H1 (cell line): Measurements from ENCODE around the gene NFASC. TPM values are rescaled to one million over a fixed set of nuclear protein-coding genes. Genes with fewer than 3 reads are reported as not detected.

Source experiments
- CTCF ChIA-PET: fragments of 300-600 bp; sonication (Branson Sonifier 250); formaldehyde crosslinking; loops from one replicate; lab custom pipeline; 2021; ENCODE audit not compliant: partially characterized antibody; lab: Charles Lee
- POLR2A ChIA-PET: fragments of 300-600 bp; sonication (Branson Sonifier 250); formaldehyde crosslinking; loops from one replicate; lab custom pipeline; 2021; ENCODE audit warnings: inconsistent platforms; ENCODE audit not compliant: partially characterized antibody; lab: Charles Lee
- DNase-seq, 2 experiments: peaks; one replicate each; pipeline versions ENCODE4 v3.0.0 to v3.0.0-alpha.2; 2010 to 2022; ENCODE audit warnings: low spot score in 2 of 2, low read depth in 1 of 2, mixed read lengths in 1 of 2
- FAIRE-seq: peaks from 2 replicates; lab custom pipeline; 2011; peaks lifted over from hg19 to GRCh38; lab: Jason Lieb, UNC
- H2AFZ ChIP-seq: 2 replicates; pipeline ENCODE4 v1.8.1; 2012; ENCODE audit warnings: low read length, inconsistent platforms
- H2AK5ac ChIP-seq: 2 replicates; pipeline ENCODE4 v1.6.1; 2013; ENCODE audit warnings: low read depth, low read length
- H2BK120ac ChIP-seq: replicated peaks from 2 replicates; pipeline ENCODE3; 2013; ENCODE audit warnings: low read depth, low read length, inconsistent platforms
- H2BK12ac ChIP-seq: 2 replicates; pipeline ENCODE4 v1.6.1; 2013; ENCODE audit warnings: low read depth, low read length
- H2BK15ac ChIP-seq: 2 replicates; pipeline ENCODE4 v1.6.1; 2013; ENCODE audit warnings: low read length
- H2BK20ac ChIP-seq: 2 replicates; pipeline ENCODE4 v1.6.1; 2013; ENCODE audit warnings: low read length
- H2BK5ac ChIP-seq: 2 replicates; pipeline ENCODE4 v1.6.1; 2013; ENCODE audit warnings: low read depth, low read length
- H3K14ac ChIP-seq: 2 replicates; pipeline ENCODE4 v1.6.1; 2013; ENCODE audit warnings: inconsistent platforms; ENCODE audit not compliant: insufficient read length
- H3K18ac ChIP-seq: 2 replicates; pipeline ENCODE4 v1.6.1; 2013; ENCODE audit warnings: low read length; ENCODE audit errors: extremely low read depth
- H3K23ac ChIP-seq: 2 replicates; pipeline ENCODE4 v1.6.1; 2013; ENCODE audit warnings: inconsistent platforms; ENCODE audit not compliant: insufficient read length
- H3K23me2 ChIP-seq: 2 replicates; pipeline ENCODE4 v1.6.1; 2013; ENCODE audit warnings: low read depth, low read length
- H3K27ac ChIP-seq: 2 replicates; pipeline ENCODE4 v1.6.1; 2011; ENCODE audit warnings: low read depth, low read length, inconsistent platforms
- H3K27me3 ChIP-seq, 4 experiments: replicated peaks in 1 of 4; 1 replicate in 1 of 4; 2 replicates in 3 of 4; pipeline versions ENCODE4 v1.6.1 to v1.8.1; 2011 to 2013; ENCODE audit warnings: low read length in 3 of 4, mild to moderate bottlenecking in 3 of 4, inconsistent platforms in 2 of 4, mixed read lengths in 2 of 4, moderate library complexity in 1 of 4; ENCODE audit not compliant: control insufficient read depth in 3 of 4, insufficient read depth in 3 of 4; ENCODE audit errors: extremely low read depth in 1 of 4
- H3K36me3 ChIP-seq, 4 experiments: 2 replicates each; pipeline versions ENCODE4 v1.6.1 to v1.8.1; 2011 to 2013; ENCODE audit warnings: mild to moderate bottlenecking in 4 of 4, low read length in 3 of 4, moderate library complexity in 2 of 4, control low read depth in 1 of 4, inconsistent platforms in 1 of 4; ENCODE audit not compliant: insufficient read depth in 4 of 4, control insufficient read depth in 2 of 4
- H3K4ac ChIP-seq: replicated peaks from 2 replicates; pipeline ENCODE3; 2013; ENCODE audit warnings: low read length, low read depth, mixed read lengths, inconsistent platforms; ENCODE audit not compliant: insufficient read length
- H3K4me1 ChIP-seq, 4 experiments: replicated peaks in 1 of 4; 1 replicate in 1 of 4; 2 replicates in 3 of 4; pipeline versions ENCODE4 v1.6.1 to v1.8.1; 2011 to 2013; ENCODE audit warnings: low read length in 3 of 4, inconsistent platforms in 2 of 4, mixed read lengths in 1 of 4; ENCODE audit not compliant: insufficient read depth in 4 of 4, control insufficient read depth in 3 of 4
- H3K4me2 ChIP-seq, 2 experiments: 2 replicates each; pipeline versions ENCODE4 v1.6.1 to v1.8.1; 2011 to 2013; ENCODE audit warnings: low read depth in 2 of 2, low read length in 2 of 2, control low read depth in 1 of 2, inconsistent platforms in 1 of 2, mild to moderate bottlenecking in 1 of 2; ENCODE audit not compliant: insufficient read depth in 1 of 2
- H3K4me3 ChIP-seq, 4 experiments: fragments of 200-600, 300-600 bp in 1 of 4; sonication (generic), shearing (Covaris generic), sonication (Bioruptor Twin) in 1 of 4; 2 replicates each; pipeline versions ENCODE4 v1.5.1 to v1.8.1; 2011 to 2016; ENCODE audit warnings: low read length in 4 of 4, low read depth in 3 of 4, control low read depth in 2 of 4, inconsistent platforms in 2 of 4, mild to moderate bottlenecking in 2 of 4, mixed read lengths in 1 of 4, moderate library complexity in 1 of 4; ENCODE audit not compliant: insufficient read depth in 2 of 4; ENCODE audit errors: extremely low read depth in 1 of 4
- H3K56ac ChIP-seq: replicated peaks from 2 replicates; pipeline ENCODE3; 2013; ENCODE audit warnings: low read depth, mild to moderate bottlenecking, mixed read lengths, low read length, inconsistent platforms; ENCODE audit not compliant: insufficient read length
- H3K79me1 ChIP-seq: 2 replicates; pipeline ENCODE4 v1.6.1; 2013; ENCODE audit warnings: low read depth, low read length, control low read depth
- H3K79me2 ChIP-seq, 2 experiments: 2 replicates each; pipeline versions ENCODE4 v1.6.1 to v1.8.1; 2012 to 2013; ENCODE audit warnings: low read length in 2 of 2, mild to moderate bottlenecking in 2 of 2, inconsistent platforms in 1 of 2; ENCODE audit not compliant: insufficient read depth in 2 of 2, control insufficient read depth in 1 of 2
- H3K9ac ChIP-seq, 4 experiments: replicated peaks in 1 of 4; 1 replicate in 1 of 4; 2 replicates in 3 of 4; pipeline versions ENCODE4 v1.6.1 to v1.8.1; 2011 to 2013; ENCODE audit warnings: low read depth in 3 of 4, low read length in 3 of 4, control low read depth in 2 of 4, mild to moderate bottlenecking in 2 of 4, moderate library complexity in 2 of 4, inconsistent platforms in 1 of 4; ENCODE audit errors: extremely low read depth in 1 of 4
- H3K9me3 ChIP-seq, 2 experiments: 2 replicates each; pipeline versions ENCODE4 v1.6.1 to v1.8.1; 2012 to 2013; ENCODE audit warnings: mild to moderate bottlenecking in 2 of 2, moderate library complexity in 2 of 2, control low read depth in 1 of 2, inconsistent platforms in 1 of 2, low read depth in 1 of 2, low read length in 1 of 2, mixed read lengths in 1 of 2; ENCODE audit not compliant: insufficient read depth in 2 of 2
- H4K20me1 ChIP-seq, 2 experiments: replicated peaks in 1 of 2; 2 replicates each; pipeline versions ENCODE3 to v1.8.1; 2011 to 2013; ENCODE audit warnings: inconsistent platforms in 2 of 2, low read length in 2 of 2, mild to moderate bottlenecking in 1 of 2; ENCODE audit not compliant: insufficient read depth in 2 of 2, control insufficient read depth in 1 of 2
- H4K5ac ChIP-seq: 2 replicates; pipeline ENCODE4 v1.6.1; 2013; ENCODE audit warnings: low read length, low read depth, mixed read lengths, inconsistent platforms; ENCODE audit not compliant: insufficient read length
- H4K8ac ChIP-seq: 2 replicates; pipeline ENCODE4 v1.8.0; 2013; ENCODE audit warnings: mild to moderate bottlenecking, moderate library complexity, low read length, inconsistent platforms; ENCODE audit not compliant: insufficient read depth; ENCODE audit errors: extremely low read depth
- H4K91ac ChIP-seq: replicated peaks from 2 replicates; pipeline ENCODE3; 2013; ENCODE audit warnings: low read length, mixed read lengths, inconsistent platforms; ENCODE audit not compliant: insufficient read length
- BRCA1 ChIP-seq: IDR thresholded peaks from 2 replicates; pipeline ENCODE4 v1.6.1; 2012; ENCODE audit warnings: low read depth, low read length, improper control_type of control experiment
- CEBPB ChIP-seq: IDR thresholded peaks from 2 replicates; pipeline ENCODE4 v1.6.1; 2012; ENCODE audit warnings: low read depth, low read length
- CTBP2 ChIP-seq: IDR thresholded peaks from 2 replicates; pipeline ENCODE4 v1.7.0; 2011; ENCODE audit warnings: borderline replicate concordance, mild to moderate bottlenecking, moderate library complexity, mixed read lengths, low read length; ENCODE audit not compliant: insufficient read depth, insufficient read length
- EZH2 ChIP-seq: fragments of 200-600 bp; sonication (generic); IDR thresholded peaks from 2 replicates; pipeline ENCODE4 v1.7.1; 2012; ENCODE audit warnings: low read depth, mild to moderate bottlenecking, moderate library complexity, low read length, inconsistent platforms; ENCODE audit not compliant: severe bottlenecking
- FOSL1 ChIP-seq: IDR thresholded peaks from 2 replicates; pipeline ENCODE4 v1.6.1; 2011; ENCODE audit warnings: mild to moderate bottlenecking, low read depth, low read length, moderate library complexity; ENCODE audit not compliant: insufficient read depth
- JUN ChIP-seq: IDR thresholded peaks from 2 replicates; pipeline ENCODE4 v1.6.1; 2011; ENCODE audit warnings: low read depth, mild to moderate bottlenecking, improper control_type of control experiment, low read length
- SUZ12 ChIP-seq: fragments of 200-600 bp; sonication (generic); IDR thresholded peaks from 2 replicates; pipeline ENCODE4 v1.6.1; 2012; ENCODE audit warnings: mild to moderate bottlenecking, inconsistent platforms, low read length, moderate library complexity, mixed read lengths
- TCF12 ChIP-seq: IDR thresholded peaks from 2 replicates; pipeline ENCODE4 v1.6.1; 2011; ENCODE audit warnings: low read depth, mild to moderate bottlenecking, low read length
- YY1 ChIP-seq: IDR thresholded peaks from 2 replicates; pipeline ENCODE4 v1.6.1; 2011; ENCODE audit warnings: low read depth, mild to moderate bottlenecking, low read length
- WGBS, 2 experiments: shearing (Covaris generic) in 1 of 2; methylation state at CpG; one replicate each; pipeline versions ENCODE4 v1.1.6 to v1.1.7; 2013 to 2015; ENCODE audit warnings: low lambda C conversion rate in 2 of 2, mixed read lengths in 2 of 2, inconsistent platforms in 1 of 2, low coverage in 1 of 2, missing lambda C conversion rate in 1 of 2; ENCODE audit not compliant: insufficient replicate concordance in 2 of 2, insufficient coverage in 1 of 2, insufficient read length in 1 of 2; ENCODE audit errors: extremely low coverage in 1 of 2, missing lambda C conversion rate in 1 of 2; 5-methylcytosine and 5-hydroxymethylcytosine counted together
- polyA plus RNA-seq, 7 experiments: library from polyadenylated mRNA; depleted of rRNA in 3 of 7; stranded (reverse) in 5 of 7; unstranded in 2 of 7; fragments of >200 nt in 5 of 7; fragments of 200-250 nt in 2 of 7; gene quantifications; 1 replicate in 5 of 7; 2 replicates in 1 of 7; 4 replicates in 1 of 7; pipeline versions ENCODE4 v1.2.1 to v1.2.3, GENCODE V29; 2011 to 2013; ENCODE audit warnings: missing spikeins in 2 of 7, mixed read lengths in 2 of 7
- total RNA-seq: library from RNA; stranded (reverse); fragmentation: NEBNext Ultra II Directional; extraction: Animal tissue kit (Norgen Biotek cat#: 25700); gene quantifications from 2 replicates; pipeline ENCODE4 v1.2.1, GENCODE V29; 2021
- TF ChIP-seq, protein P1 (sequence below): IDR thresholded peaks from 2 replicates; pipeline ENCODE4 v1.6.1; 2012; ENCODE audit warnings: low read length, inconsistent platforms

Gene NFASC
- total and polyA plus RNA-seq, 2 of the 8 experiments (the other 6 are each of a cell fraction or from before 2014, with no cell fraction given): 5.0 to 15.2 TPM

DNA sequence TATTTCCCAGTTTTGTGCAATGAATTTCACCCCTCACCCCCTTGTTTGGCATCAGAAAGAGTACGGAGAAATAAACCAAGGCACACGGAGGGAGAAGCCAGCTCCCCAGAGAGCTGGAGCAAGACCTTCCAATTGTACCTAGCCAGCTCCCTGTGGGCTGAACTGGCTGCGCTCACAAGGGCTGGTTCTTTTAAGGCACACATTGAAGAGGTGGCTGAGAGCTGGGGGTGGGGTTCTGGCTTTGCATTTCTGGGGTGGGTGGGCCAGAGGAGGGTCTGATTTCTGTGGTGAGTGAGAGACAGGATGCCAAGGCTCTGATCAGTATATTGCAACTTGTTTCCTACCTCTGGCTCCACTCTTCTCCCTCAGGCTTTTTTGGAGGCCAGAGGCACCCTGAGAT, 39.5 kb upstream of the NFASC start:
- peaks cover 9 to 15% (median 13%) of the 10 kb centered on the region in 4 experiments for H3K4me1 ChIP-seq
- H2BK20ac ChIP-seq: no peak overlapping the region
- no peak overlapping the region for H4K91ac ChIP-seq
- H3K14ac ChIP-seq: no peak overlapping the region
- no peak overlapping the region for H4K5ac ChIP-seq
- no peak overlapping the region for H2BK120ac ChIP-seq
- FAIRE-seq (no peak), DNase-seq (no peak)
- H2AK5ac ChIP-seq: no peak overlapping the region
- H3K4me2 ChIP-seq: no peak overlapping the region
- H3K27ac ChIP-seq: no peak overlapping the region
- H3K27me3 ChIP-seq: peaks cover 0 to 8% (median 3%) of the 10 kb centered on the region in 4 experiments; a peak in 4 of 7 replicates
- H2BK15ac ChIP-seq: no peak overlapping the region
- no peak overlapping the region for H2AFZ ChIP-seq
- no peak overlapping the region for H2BK12ac ChIP-seq
- peaks cover 3 to 6% of the 10 kb centered on the region in 2 experiments for H4K20me1 ChIP-seq
- ChIA-PET CTCF (interaction anchor here (0.7 to 24.6 kb wide), 17 partner anchors 10 to 230 kb away, joined by 3 to 361 read pairs (median 5); no protein-coding TSS in a partner anchor), POLR2A (interaction anchor here (1.4 kb wide), 1 partner anchor 110 kb away, joined by 4 read pairs; no protein-coding TSS in a partner anchor)
- H3K18ac ChIP-seq: no peak overlapping the region
- no peak overlapping the region for H3K9ac ChIP-seq
- no peak overlapping the region for H3K4me3 ChIP-seq
- H4K8ac ChIP-seq: no peak overlapping the region
- no peak overlapping the region for H3K56ac ChIP-seq
- no peaks in the 10 kb centered on the region; the same call in 1 of the 2 replicates for H3K79me1 ChIP-seq
- 48% methylated on average over 3 of the region's 3 CpGs; no CpG with 5 or more reads in 1 of the 2 experiments for WGBS, 2 experiments
- H3K36me3 ChIP-seq: no peaks in the 10 kb centered on the region
- no peaks in the 10 kb centered on the region for H3K9me3 ChIP-seq
- H3K4ac ChIP-seq: no peak overlapping the region
- H3K23me2 ChIP-seq: peaks cover 6% of the 10 kb centered on the region; the same call in 1 of the 2 replicates
- H2BK5ac ChIP-seq: no peak overlapping the region
- no peaks in the 10 kb centered on the region for H3K79me2 ChIP-seq
- H3K23ac ChIP-seq: no peak overlapping the region
- TF ChIP-seq CTBP2 (no peak), CEBPB (no peak), EZH2 (no peak), TCF12 (no peak), JUN (no peak), FOSL1 (no peak), YY1 (no peak), BRCA1 (no peak), SUZ12 (no peak)
- TF ChIP-seq, protein P1, sequence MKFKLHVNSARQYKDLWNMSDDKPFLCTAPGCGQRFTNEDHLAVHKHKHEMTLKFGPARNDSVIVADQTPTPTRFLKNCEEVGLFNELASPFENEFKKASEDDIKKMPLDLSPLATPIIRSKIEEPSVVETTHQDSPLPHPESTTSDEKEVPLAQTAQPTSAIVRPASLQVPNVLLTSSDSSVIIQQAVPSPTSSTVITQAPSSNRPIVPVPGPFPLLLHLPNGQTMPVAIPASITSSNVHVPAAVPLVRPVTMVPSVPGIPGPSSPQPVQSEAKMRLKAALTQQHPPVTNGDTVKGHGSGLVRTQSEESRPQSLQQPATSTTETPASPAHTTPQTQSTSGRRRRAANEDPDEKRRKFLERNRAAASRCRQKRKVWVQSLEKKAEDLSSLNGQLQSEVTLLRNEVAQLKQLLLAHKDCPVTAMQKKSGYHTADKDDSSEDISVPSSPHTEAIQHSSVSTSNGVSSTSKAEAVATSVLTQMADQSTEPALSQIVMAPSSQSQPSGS: no peak
